ENCODE results near the gene WNT9A.

DNA sequence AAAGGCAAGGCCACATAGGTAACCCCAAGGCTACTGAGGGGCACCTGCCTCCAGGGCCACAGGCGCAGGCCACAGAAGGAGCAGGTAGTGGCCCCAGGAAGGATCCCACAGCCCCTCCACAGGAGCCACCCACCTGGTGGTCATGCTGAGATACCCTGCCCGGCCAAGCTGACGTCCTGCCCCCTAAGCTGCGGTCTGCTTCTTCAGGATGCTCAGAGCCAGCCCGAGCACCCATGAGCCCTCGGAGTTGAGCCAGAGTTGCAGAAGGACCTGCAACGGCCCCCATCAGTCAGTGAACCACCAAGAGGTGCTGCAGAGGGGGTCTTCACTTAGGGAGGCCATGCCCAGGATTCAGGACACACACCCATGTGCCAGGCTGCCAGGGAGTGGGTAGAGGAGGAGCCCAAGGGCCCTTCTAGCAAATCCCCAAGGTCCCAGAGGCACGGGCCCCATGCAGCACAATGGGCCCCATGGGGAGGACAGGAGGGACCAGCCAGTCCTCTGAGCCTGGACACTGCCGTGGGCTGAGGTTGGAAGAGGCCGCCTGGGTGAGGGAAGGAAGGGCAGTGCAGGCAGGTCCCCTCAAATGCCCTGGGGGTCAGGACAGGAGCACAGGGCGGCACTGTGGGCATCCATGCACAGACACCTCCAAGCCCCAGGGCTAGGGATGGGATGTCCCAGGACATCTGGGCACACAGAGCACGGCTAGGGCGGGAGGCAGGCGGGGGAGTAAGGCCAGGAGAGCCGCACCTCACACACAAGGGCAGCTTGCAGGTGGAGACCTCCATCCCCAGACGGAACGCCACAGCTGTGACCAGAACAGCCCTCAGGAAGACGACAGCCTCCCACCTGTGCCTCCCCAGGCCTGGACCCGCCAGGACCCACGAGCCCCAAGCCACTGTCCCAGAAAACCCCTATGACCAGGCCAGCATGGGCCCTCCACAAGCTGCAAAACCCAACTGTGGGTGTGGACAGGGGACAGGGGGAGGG lies 20.5 kb downstream of the WNT9A start:
- TF ChIP-seq EZH2 (IDR thresholded peaks at IDR 0.05; ENCODE audit: borderline replicate concordance, low read depth, low read length, poor library complexity, severe bottlenecking) = no peak
- TF ChIP-seq CTCF (conservative IDR thresholded peaks at IDR 0.05; ENCODE audit: low read depth, low read length) = no peak

All from A673 (cell line).